Smooth muscle cell (in vitro differentiated cells): ENCODE results near the gene ZNF211. TPM values are rescaled to one million over a fixed set of nuclear protein-coding genes. Genes with fewer than 3 reads are reported as not detected.

ENCODE experiments used
- DNase-seq: peaks from one replicate; lab custom pipeline; 2025; ENCODE audit not compliant: unreplicated experiment; lab: John Stamatoyannopoulos, UW
- H2AFZ ChIP-seq: fragments of 200-600 bp; sonication (generic); 2 replicates; pipeline ENCODE4 v1.6.0; 2016; ENCODE audit warnings: antibody characterized with exemption, low read depth, mild to moderate bottlenecking
- H3F3A ChIP-seq: fragments of 200-600 bp; sonication (generic); 2 replicates; pipeline ENCODE4 v1.6.0; 2017; ENCODE audit warnings: antibody characterized with exemption, low read depth
- H3K27ac ChIP-seq: fragments of 200-600 bp; sonication (generic); 2 replicates; pipeline ENCODE4 v1.5.1; 2016; ENCODE audit warnings: low read depth, mild to moderate bottlenecking
- H3K27me3 ChIP-seq: fragments of 200-600 bp; sonication (generic); 2 replicates; pipeline ENCODE4 v1.6.1; 2016; ENCODE audit warnings: low read depth, mild to moderate bottlenecking
- H3K36me3 ChIP-seq: fragments of 200-600 bp; sonication (generic); 2 replicates; pipeline ENCODE4 v1.5.1; 2016; ENCODE audit warnings: low read depth
- H3K4me1 ChIP-seq: fragments of 200-600 bp; sonication (generic); 2 replicates; pipeline ENCODE4 v1.5.1; 2016; ENCODE audit warnings: low read depth
- H3K4me2 ChIP-seq: fragments of 200-600 bp; sonication (generic); 2 replicates; pipeline ENCODE4 v1.6.0; 2016; ENCODE audit warnings: mild to moderate bottlenecking
- H3K4me3 ChIP-seq: fragments of 200-600 bp; sonication (generic); 2 replicates; pipeline ENCODE4 v1.5.1; 2016; ENCODE audit warnings: mild to moderate bottlenecking
- H3K79me2 ChIP-seq: fragments of 200-600 bp; sonication (generic); 2 replicates; pipeline ENCODE4 v1.6.0; 2016; ENCODE audit warnings: low read depth, mild to moderate bottlenecking
- H3K9ac ChIP-seq: fragments of 200-600 bp; sonication (generic); 2 replicates; pipeline ENCODE4 v1.6.0; 2016; ENCODE audit warnings: low read depth
- H3K9me3 ChIP-seq: fragments of 200-600 bp; sonication (generic); replicated peaks from 2 replicates; pipeline ENCODE4 v1.5.1; 2016; ENCODE audit warnings: low read depth
- H4K20me1 ChIP-seq: fragments of 200-600 bp; sonication (generic); 2 replicates; pipeline ENCODE4 v1.6.0; 2016; ENCODE audit warnings: low read depth
- CTCF ChIP-seq: fragments of 200-600 bp; sonication (generic); IDR thresholded peaks from 2 replicates; pipeline ENCODE4 v1.5.1; 2017; ENCODE audit warnings: borderline replicate concordance, mild to moderate bottlenecking, antibody characterized with exemption; ENCODE audit not compliant: insufficient read depth, poor library complexity, severe bottlenecking
- WGBS: methylation state at CpG from one replicate; pipeline ENCODE4 v1.1.7; 2016; ENCODE audit warnings: low lambda C conversion rate; 5-methylcytosine and 5-hydroxymethylcytosine counted together
- polyA plus RNA-seq: library from polyadenylated mRNA; unstranded; fragments of >200 nt; fragmentation: Nextera tagmentation; extraction: Ambion mirVana; gene quantifications from 2 replicates; pipeline ENCODE4 v1.2.1, GENCODE V29; 2016
- total RNA-seq: library from RNA; depleted of rRNA; stranded (reverse); fragments of >200 nt; gene quantifications from 2 replicates; pipeline ENCODE4 v1.2.3, GENCODE V29; 2014

Gene ZNF211
- total and polyA plus RNA-seq, 2 experiments from 2014 or later: 10.5 to 15.7 TPM

DNA sequence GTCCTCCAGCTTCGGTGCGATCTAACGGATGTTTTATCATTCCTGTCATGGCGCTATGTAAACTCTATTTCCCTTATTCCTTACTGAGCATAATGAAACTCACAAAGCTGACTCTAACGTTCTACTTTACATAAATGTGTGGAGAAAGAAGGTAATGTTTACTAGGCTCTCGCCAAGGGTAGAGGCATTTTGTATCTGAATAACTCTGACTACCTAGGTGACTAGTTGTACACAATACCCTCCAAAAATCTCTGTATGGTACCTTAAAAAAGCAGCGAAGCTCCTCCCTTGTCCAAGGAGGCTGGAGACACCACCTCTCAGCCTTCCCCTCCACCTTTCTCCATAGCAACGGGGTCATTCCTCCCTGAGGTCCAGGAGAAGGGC, 33.6 kb upstream of the ZNF211 start:
- Histone ChIP-seq H3K27ac (no peak overlapping the region), H3K9me3 (no peaks in the 10 kb centered on the region), H3F3A (no peaks in the 10 kb centered on the region), H3K4me3 (peak overlapping the region; percentile 78), H3K4me2 (peak overlapping the region; percentile 88), H3K79me2 (no peaks in the 10 kb centered on the region), H3K36me3 (no peaks in the 10 kb centered on the region), H3K9ac (no peak overlapping the region), H3K4me1 (peaks cover 4% of the 10 kb centered on the region), H4K20me1 (no peaks in the 10 kb centered on the region), H3K27me3 (no peaks in the 10 kb centered on the region), H2AFZ (peak overlapping the region; percentile 93)
- 63% methylated on average over 8 of the region's 8 CpGs for WGBS
- no peak for DNase-seq
- TF ChIP-seq CTCF: no peak

GRCh38 chr19:57599761-57600383, 33.1 kb upstream of the ZNF211 start, which contains the start of gene ZNF530:
Gene ZNF530 (plus strand): TSS chr19:57599885. CDS start chr19:57604346, 4,461 bp downstream.
- WGBS: 2% methylated on average over 52 of the region's 53 CpGs
- Histone ChIP-seq H3K27ac (no peak within 1 kb of the TSS), H3K79me2 (no peaks in the 10 kb centered on the region)

GRCh38 chr19:57606931-57607330, 26.0 kb upstream of the ZNF211 start:
- H3K4me2 ChIP-seq: no peak overlapping the region
- no peaks in the 10 kb centered on the region for H3K27me3 ChIP-seq
- no peak overlapping the region for H3K9ac ChIP-seq
- H3K4me1 ChIP-seq: no peaks in the 10 kb centered on the region
- H3K36me3 ChIP-seq: peaks cover 22% of the 10 kb centered on the region
- no peak overlapping the region for H3K4me3 ChIP-seq
- no peaks in the 10 kb centered on the region for H3F3A ChIP-seq
- no peak overlapping the region for H3K27ac ChIP-seq
- no peaks in the 10 kb centered on the region for H3K9me3 ChIP-seq
- DNase-seq: no peak
- no peaks in the 10 kb centered on the region for H3K79me2 ChIP-seq
- no peak overlapping the region for H2AFZ ChIP-seq
- H4K20me1 ChIP-seq: no peaks in the 10 kb centered on the region
- WGBS: 97% methylated on average over 5 of the region's 5 CpGs
- no peak for TF ChIP-seq CTCF

More at GRCh38 chr19:57599761-57600383, 33.1 kb upstream of the ZNF211 start, which contains the start of gene ZNF530:
- peak within 1 kb of the TSS; percentile 88 for H3K4me2 ChIP-seq
- H3K9ac ChIP-seq: peak within 1 kb of the TSS; percentile 53
- H3K27me3 ChIP-seq: no peaks in the 10 kb centered on the region
- no peaks in the 10 kb centered on the region for H3F3A ChIP-seq
- peaks cover 3% of the 10 kb centered on the region for H3K36me3 ChIP-seq
- peaks cover 4% of the 10 kb centered on the region for H3K4me1 ChIP-seq
- peak within 1 kb of the TSS; percentile 93 for H2AFZ ChIP-seq
- no peak for TF ChIP-seq CTCF
- no peaks in the 10 kb centered on the region for H3K9me3 ChIP-seq
- no peaks in the 10 kb centered on the region for H4K20me1 ChIP-seq
- peak; percentile 53 for DNase-seq
- peak within 1 kb of the TSS; percentile 78 for H3K4me3 ChIP-seq

DNA sequence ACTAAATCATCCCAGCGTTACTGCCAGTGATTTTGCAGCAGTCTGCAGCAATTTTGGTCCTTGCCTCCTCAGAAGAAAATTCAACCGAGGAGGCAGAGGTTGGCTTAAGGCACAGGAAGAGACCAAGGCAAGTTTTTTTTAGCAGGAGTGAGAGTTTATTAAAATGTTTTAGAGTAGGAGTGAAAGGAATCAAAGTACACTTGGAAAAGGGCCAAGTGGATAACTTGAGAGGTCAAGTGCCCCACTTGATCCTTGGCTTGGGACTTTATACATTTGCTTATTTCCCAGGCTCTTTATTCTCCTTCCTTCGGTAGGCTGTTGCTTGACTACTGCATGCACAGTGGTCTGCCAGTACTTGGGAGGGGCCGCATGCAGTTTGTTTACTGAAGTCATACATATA, 21.9 kb upstream of the ZNF211 start:
- no peak for TF ChIP-seq CTCF
- 90% methylated on average over 4 of the region's 4 CpGs for WGBS
- H3K36me3 ChIP-seq: peaks cover 11% of the 10 kb centered on the region
- no peak overlapping the region for H2AFZ ChIP-seq
- peaks cover 22% of the 10 kb centered on the region for H3K79me2 ChIP-seq
- no peaks in the 10 kb centered on the region for H3K27me3 ChIP-seq
- no peak for DNase-seq
- no peak overlapping the region for H3K4me2 ChIP-seq
- no peaks in the 10 kb centered on the region for H3F3A ChIP-seq
- H4K20me1 ChIP-seq: no peaks in the 10 kb centered on the region
- no peak overlapping the region for H3K4me3 ChIP-seq
- no peaks in the 10 kb centered on the region for H3K4me1 ChIP-seq
- no peaks in the 10 kb centered on the region for H3K9me3 ChIP-seq
- H3K27ac ChIP-seq: no peak overlapping the region
- no peak overlapping the region for H3K9ac ChIP-seq
